Progenitor cell of endocrine pancreas (in vitro differentiated cells): ENCODE data around the gene ENKD1. TPM values are rescaled to one million over a fixed set of nuclear protein-coding genes. Genes with fewer than 3 reads are reported as not detected.

Source experiments
- DNase-seq: peaks from one replicate; pipeline ENCODE4 v3.0.0; 2021; ENCODE audit warnings: low spot score; ENCODE audit not compliant: unreplicated experiment
- H3K27ac Mint-ChIP-seq: 2 replicates; pipeline ENCODE4 v1.8.0; 2021; ENCODE audit warnings: mild to moderate bottlenecking, moderate library complexity, mixed read lengths
- H3K27me3 Mint-ChIP-seq: 2 replicates; pipeline ENCODE4 v1.8.0; 2021; ENCODE audit warnings: mixed read lengths
- H3K36me3 Mint-ChIP-seq: 2 replicates; pipeline ENCODE4 v1.8.0; 2022; ENCODE audit warnings: mixed read lengths; ENCODE audit not compliant: insufficient read depth
- H3K4me1 Mint-ChIP-seq: 2 replicates; pipeline ENCODE4 v1.8.0; 2021; ENCODE audit warnings: low read depth, mixed read lengths
- H3K4me3 Mint-ChIP-seq: 2 replicates; pipeline ENCODE4 v1.8.0; 2021; ENCODE audit warnings: low read depth, mild to moderate bottlenecking, moderate library complexity, mixed read lengths
- H3K9me3 Mint-ChIP-seq: 2 replicates; pipeline ENCODE4 v1.8.0; 2021; ENCODE audit warnings: low read depth, mixed read lengths
- total RNA-seq: library from RNA; stranded (reverse); gene quantifications from 2 replicates; pipeline ENCODE4 v1.2.1, GENCODE V29; 2021
- TF ChIP-seq, protein P1 (sequence below): fragments of 200-600 bp; sonication (generic); IDR thresholded peaks from one replicate; pipeline ENCODE4 v1.5.0; 2021; ENCODE audit warnings: antibody characterized with exemption, mild to moderate bottlenecking; ENCODE audit not compliant: unreplicated experiment

ENKD1 gene
- total RNA-seq, 1 donor from 2014 or later = 25.1 TPM

DNA sequence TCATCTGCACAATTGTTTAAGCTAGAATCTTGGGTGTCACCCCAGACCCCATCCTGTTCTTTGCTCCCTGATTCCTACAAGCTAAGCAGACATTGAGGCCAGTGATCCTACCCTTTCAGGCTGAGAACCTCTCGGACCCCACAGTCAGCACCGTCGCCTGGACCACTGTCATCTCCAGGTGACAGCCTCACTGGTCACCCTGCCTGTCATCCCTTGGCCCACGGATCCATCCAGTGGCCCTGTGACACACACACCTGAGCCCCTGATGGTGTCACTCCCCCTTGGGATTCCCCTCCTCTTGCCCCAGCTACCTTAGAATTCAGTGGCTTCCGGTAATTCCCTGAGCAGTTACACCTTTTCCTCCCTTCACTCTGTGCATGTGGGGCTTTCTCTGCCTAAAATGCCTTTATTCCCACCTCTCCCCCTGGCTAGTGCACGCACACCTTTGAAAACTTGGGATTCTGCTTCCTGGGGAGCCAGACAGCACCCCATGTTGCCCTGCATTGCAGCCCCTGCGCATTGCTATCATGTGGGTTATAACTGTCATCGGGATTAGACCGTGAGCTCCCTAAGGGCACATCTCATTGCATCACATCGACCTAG lies 3.0 kb upstream of the ENKD1 start:
- no peaks in the 10 kb centered on the region for H3K36me3 Mint-ChIP-seq
- no peak overlapping the region for H3K27ac Mint-ChIP-seq
- H3K27me3 Mint-ChIP-seq = no peaks in the 10 kb centered on the region
- no peak overlapping the region for H3K4me3 Mint-ChIP-seq
- no peaks in the 10 kb centered on the region for H3K9me3 Mint-ChIP-seq
- no peak for DNase-seq
- peaks cover 2% of the 10 kb centered on the region for H3K4me1 Mint-ChIP-seq
- TF ChIP-seq, protein P1, sequence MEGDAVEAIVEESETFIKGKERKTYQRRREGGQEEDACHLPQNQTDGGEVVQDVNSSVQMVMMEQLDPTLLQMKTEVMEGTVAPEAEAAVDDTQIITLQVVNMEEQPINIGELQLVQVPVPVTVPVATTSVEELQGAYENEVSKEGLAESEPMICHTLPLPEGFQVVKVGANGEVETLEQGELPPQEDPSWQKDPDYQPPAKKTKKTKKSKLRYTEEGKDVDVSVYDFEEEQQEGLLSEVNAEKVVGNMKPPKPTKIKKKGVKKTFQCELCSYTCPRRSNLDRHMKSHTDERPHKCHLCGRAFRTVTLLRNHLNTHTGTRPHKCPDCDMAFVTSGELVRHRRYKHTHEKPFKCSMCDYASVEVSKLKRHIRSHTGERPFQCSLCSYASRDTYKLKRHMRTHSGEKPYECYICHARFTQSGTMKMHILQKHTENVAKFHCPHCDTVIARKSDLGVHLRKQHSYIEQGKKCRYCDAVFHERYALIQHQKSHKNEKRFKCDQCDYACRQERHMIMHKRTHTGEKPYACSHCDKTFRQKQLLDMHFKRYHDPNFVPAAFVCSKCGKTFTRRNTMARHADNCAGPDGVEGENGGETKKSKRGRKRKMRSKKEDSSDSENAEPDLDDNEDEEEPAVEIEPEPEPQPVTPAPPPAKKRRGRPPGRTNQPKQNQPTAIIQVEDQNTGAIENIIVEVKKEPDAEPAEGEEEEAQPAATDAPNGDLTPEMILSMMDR = no peak

GRCh38 chr16:67668495-67669157 lies 2.1 kb upstream of the ENKD1 start:
- no peak for DNase-seq
- H3K36me3 Mint-ChIP-seq = peaks cover 4% of the 10 kb centered on the region
- TF ChIP-seq, protein P1 = no peak
- H3K27ac Mint-ChIP-seq = no peak overlapping the region
- H3K4me1 Mint-ChIP-seq = peaks cover 3% of the 10 kb centered on the region
- no peaks in the 10 kb centered on the region for H3K27me3 Mint-ChIP-seq
- H3K9me3 Mint-ChIP-seq = no peaks in the 10 kb centered on the region
- no peak overlapping the region for H3K4me3 Mint-ChIP-seq

DNA sequence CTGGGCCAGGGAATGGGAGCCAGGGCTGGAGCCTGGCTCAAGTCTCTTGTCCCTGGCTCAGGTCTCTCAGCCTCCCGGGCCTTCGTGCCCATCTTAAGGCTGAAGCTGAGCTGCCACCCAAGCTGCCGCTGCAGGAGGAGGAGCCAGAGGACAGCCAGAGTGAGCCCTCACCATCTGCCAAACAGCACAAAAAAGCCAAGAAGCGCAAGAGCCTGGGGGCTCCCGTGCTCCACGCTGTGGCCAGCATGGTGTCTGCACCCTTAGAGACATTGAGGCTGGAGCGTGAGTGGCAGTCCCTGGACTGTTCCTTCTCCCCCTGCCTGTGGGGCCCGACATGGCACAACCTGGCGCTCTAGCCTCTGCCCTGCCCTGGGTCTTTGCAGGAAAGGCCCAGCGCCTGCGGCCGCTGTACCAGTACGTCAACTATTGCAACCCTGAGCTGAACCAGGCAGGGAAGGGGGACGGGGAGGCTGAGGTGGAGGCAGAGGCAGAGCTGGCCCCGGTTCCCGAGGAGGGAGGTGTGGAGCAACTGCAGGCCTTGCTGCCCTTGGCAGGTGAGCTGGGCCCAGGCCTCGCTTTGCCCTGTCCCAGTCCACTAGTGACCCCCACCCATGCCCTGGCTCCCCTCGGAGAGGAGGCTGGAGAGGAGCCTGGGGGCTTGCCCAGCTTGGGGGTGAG lies 1.4 kb upstream of the ENKD1 start:
- H3K36me3 Mint-ChIP-seq = peaks cover 4% of the 10 kb centered on the region
- peak overlapping the region; percentile 14 for H3K4me3 Mint-ChIP-seq
- peak; percentile 77 for DNase-seq
- no peak overlapping the region for H3K27ac Mint-ChIP-seq
- no peaks in the 10 kb centered on the region for H3K9me3 Mint-ChIP-seq
- peaks cover 3% of the 10 kb centered on the region for H3K4me1 Mint-ChIP-seq
- H3K27me3 Mint-ChIP-seq = no peaks in the 10 kb centered on the region
- TF ChIP-seq, protein P1 = peak; percentile 76

GRCh38 chr16:67667453-67667816 lies 885 bp upstream of the ENKD1 start:
- Mint-ChIP-seq H3K27ac (no peak overlapping the region), H3K4me3 (peak overlapping the region; percentile 80), H3K4me1 (peaks cover 3% of the 10 kb centered on the region), H3K36me3 (peaks cover 4% of the 10 kb centered on the region), H3K27me3 (no peaks in the 10 kb centered on the region), H3K9me3 (no peaks in the 10 kb centered on the region)
- TF ChIP-seq, protein P1 = no peak
- no peak for DNase-seq

GRCh38 chr16:67666032-67666551 lies 458 bp downstream of the ENKD1 start:
- H3K4me1 Mint-ChIP-seq = peaks cover 7% of the 10 kb centered on the region
- H3K9me3 Mint-ChIP-seq = no peaks in the 10 kb centered on the region
- peaks cover 4% of the 10 kb centered on the region for H3K36me3 Mint-ChIP-seq
- H3K27ac Mint-ChIP-seq = no peak overlapping the region
- H3K27me3 Mint-ChIP-seq = no peaks in the 10 kb centered on the region
- TF ChIP-seq, protein P1 = no peak
- no peak for DNase-seq
- H3K4me3 Mint-ChIP-seq = peak overlapping the region; percentile 73
